Measurements from ENCODE around the gene PDX1. TPM values are rescaled to one million over a fixed set of nuclear protein-coding genes. Genes with fewer than 3 reads are reported as not detected.

PDX1 gene
- total and polyA plus RNA-seq, 2 of the 13 experiments (the other 11 are each of a cell fraction or from before 2014, with no cell fraction given) = 0.07 TPM; not detected in 1

GRCh38 chr13:27960362-27961226 is 40.8 kb downstream of the PDX1 start (continued):
- TF ChIP-seq ZNF121 (CRISPR knock-in tag; IDR thresholded peaks at IDR 0.05) (peak; percentile 39), ZNF800 (CRISPR knock-in tag; IDR thresholded peaks at IDR 0.05) (peak; percentile 95), ZNF572 (CRISPR knock-in tag; IDR thresholded peaks at IDR 0.05) (no peak), HHEX (CRISPR knock-in tag; IDR thresholded peaks at IDR 0.05) (peak; percentile 92), BHLHE40 (IDR thresholded peaks at IDR 0.05; ENCODE audit: low read length) (peak; percentile 71), RXRA (CRISPR knock-in tag; IDR thresholded peaks at IDR 0.05) (peak; percentile 73), FOXK2 (IDR thresholded peaks at IDR 0.05) (no peak), BRCA1 (CRISPR knock-in tag; IDR thresholded peaks at IDR 0.05) (no peak), MXI1 (IDR thresholded peaks at IDR 0.05; ENCODE audit: borderline replicate concordance, low read depth, low read length) (peak; percentile 88; the same call in 2 of the 3 replicates), ZNF17 (CRISPR knock-in tag; IDR thresholded peaks at IDR 0.05) (no peak), ZNF816 (CRISPR knock-in tag; IDR thresholded peaks at IDR 0.05; ENCODE audit: borderline replicate concordance) (no peak; the same call in 1 of the 2 replicates), MLLT10 (CRISPR knock-in tag; IDR thresholded peaks at IDR 0.05) (no peak), SNAI1 (CRISPR knock-in tag; IDR thresholded peaks at IDR 0.05; ENCODE audit: borderline replicate concordance) (peak; percentile 78; the same call in 1 of the 2 replicates), KAT2B (IDR thresholded peaks at IDR 0.05; ENCODE audit: borderline replicate concordance, low read depth, low read length) (no peak), FOXA1 (IDR thresholded peaks at IDR 0.05) (peak; percentile 91), FOXA1 (CRISPR knock-in tag; IDR thresholded peaks at IDR 0.05) (peak; percentile 99), NPAS2 (CRISPR knock-in tag; IDR thresholded peaks at IDR 0.05; ENCODE audit: borderline replicate concordance) (no peak), ZNF766 (CRISPR knock-in tag; IDR thresholded peaks at IDR 0.05; ENCODE audit: borderline replicate concordance) (peak; percentile 64; the same call in 1 of the 2 replicates), BORCS8-MEF2B (CRISPR knock-in tag; IDR thresholded peaks at IDR 0.05) (no peak; the same call in 1 of the 2 replicates), ADNP (CRISPR knock-in tag; IDR thresholded peaks at IDR 0.05) (0 out of 2 replicates have a peak, but pooled peaks have one; percentile 56), ZBTB7A (CRISPR knock-in tag; IDR thresholded peaks at IDR 0.05) (peak; percentile 71), HDAC2 (CRISPR knock-in tag; IDR thresholded peaks at IDR 0.05) (peak; percentile 86), SOX6 (IDR thresholded peaks at IDR 0.05) (no peak), SOX6 (CRISPR knock-in tag; IDR thresholded peaks at IDR 0.05) (peak; percentile 97), POLR2AphosphoS2 (IDR thresholded peaks at IDR 0.05; ENCODE audit: low read depth, low read length) (no peak), ZNF562 (CRISPR knock-in tag; IDR thresholded peaks at IDR 0.05; ENCODE audit: borderline replicate concordance) (no peak), SNRNP70 (IDR thresholded peaks at IDR 0.05; ENCODE audit: low read depth, low read length) (no peak)
- TF ChIP-seq, protein P1, sequence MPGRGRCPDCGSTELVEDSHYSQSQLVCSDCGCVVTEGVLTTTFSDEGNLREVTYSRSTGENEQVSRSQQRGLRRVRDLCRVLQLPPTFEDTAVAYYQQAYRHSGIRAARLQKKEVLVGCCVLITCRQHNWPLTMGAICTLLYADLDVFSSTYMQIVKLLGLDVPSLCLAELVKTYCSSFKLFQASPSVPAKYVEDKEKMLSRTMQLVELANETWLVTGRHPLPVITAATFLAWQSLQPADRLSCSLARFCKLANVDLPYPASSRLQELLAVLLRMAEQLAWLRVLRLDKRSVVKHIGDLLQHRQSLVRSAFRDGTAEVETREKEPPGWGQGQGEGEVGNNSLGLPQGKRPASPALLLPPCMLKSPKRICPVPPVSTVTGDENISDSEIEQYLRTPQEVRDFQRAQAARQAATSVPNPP (CRISPR knock-in tag; IDR thresholded peaks at IDR 0.05) = peak; percentile 79; the same call in 1 of the 2 replicates
- TF ChIP-seq, protein P2, sequence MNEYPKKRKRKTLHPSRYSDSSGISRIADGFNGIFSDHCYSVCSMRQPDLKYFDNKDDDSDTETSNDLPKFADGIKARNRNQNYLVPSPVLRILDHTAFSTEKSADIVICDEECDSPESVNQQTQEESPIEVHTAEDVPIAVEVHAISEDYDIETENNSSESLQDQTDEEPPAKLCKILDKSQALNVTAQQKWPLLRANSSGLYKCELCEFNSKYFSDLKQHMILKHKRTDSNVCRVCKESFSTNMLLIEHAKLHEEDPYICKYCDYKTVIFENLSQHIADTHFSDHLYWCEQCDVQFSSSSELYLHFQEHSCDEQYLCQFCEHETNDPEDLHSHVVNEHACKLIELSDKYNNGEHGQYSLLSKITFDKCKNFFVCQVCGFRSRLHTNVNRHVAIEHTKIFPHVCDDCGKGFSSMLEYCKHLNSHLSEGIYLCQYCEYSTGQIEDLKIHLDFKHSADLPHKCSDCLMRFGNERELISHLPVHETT (CRISPR knock-in tag; conservative IDR thresholded peaks at IDR 0.05) = peak; percentile 82
